GOT3 (cell line): ENCODE results near the gene PRAMEF1.
"Not testable (repeated sequence)": the region's sequence is repeated elsewhere in the genome, so short reads cannot be mapped to it uniquely, and the experiment has no call there.

Experiments
- DNase-seq: peaks from one replicate; lab custom pipeline; 2025; ENCODE audit warnings: mixed read lengths; lab: John Stamatoyannopoulos, UW

The PRAMEF1 gene

GRCh38 chr1:12791097-12791496 lies at the start of gene PRAMEF1:
Gene PRAMEF1 (plus strand): TSS chr1:12791397. CDS start chr1:12793228, 1,831 bp downstream.
- DNase-seq: not testable (repeated sequence)

GRCh38 chr1:12741946-12742345 lies 49.3 kb upstream of the PRAMEF1 start:
- DNase-seq: no peak

- no peak for DNase-seq
These were observed 45.8 kb upstream of the PRAMEF1 start for GRCh38 chr1:12745126-12745991.

- no peak for DNase-seq
These were observed 45.2 kb upstream of the PRAMEF1 start, which contains the start of gene CFAP107 for GRCh38 chr1:12745992-12746323. Gene CFAP107 (plus strand): TSS chr1:12746200. CDS start chr1:12746431, 231 bp downstream.

GRCh38 chr1:12748778-12749355 lies 42.3 kb upstream of the PRAMEF1 start:
- DNase-seq: no peak

- no peak for DNase-seq
These were observed 36.5 kb upstream of the PRAMEF1 start for GRCh38 chr1:12754738-12755137.

GRCh38 chr1:12756273-12756672 lies 34.9 kb upstream of the PRAMEF1 start:
- no peak for DNase-seq

GRCh38 chr1:12756768-12757413 lies 34.3 kb upstream of the PRAMEF1 start:
- DNase-seq: no peak

GRCh38 chr1:12757836-12758235 lies 33.4 kb upstream of the PRAMEF1 start:
- DNase-seq: no peak

GRCh38 chr1:12760256-12760795 lies 30.9 kb upstream of the PRAMEF1 start:
- no peak for DNase-seq

- no peak for DNase-seq
These were observed 29.4 kb upstream of the PRAMEF1 start for GRCh38 chr1:12761781-12762180.

GRCh38 chr1:12762766-12763165 lies 28.4 kb upstream of the PRAMEF1 start:
- DNase-seq: no peak

- DNase-seq: no peak
These were observed 27.7 kb upstream of the PRAMEF1 start for GRCh38 chr1:12763479-12763878.

GRCh38 chr1:12764016-12764415 lies 27.2 kb upstream of the PRAMEF1 start:
- no peak for DNase-seq

- DNase-seq: no peak
These were observed 22.2 kb upstream of the PRAMEF1 start for GRCh38 chr1:12769031-12769430.

GRCh38 chr1:12769976-12770505 lies 21.2 kb upstream of the PRAMEF1 start:
- DNase-seq: no peak

GRCh38 chr1:12770620-12771019 lies 20.6 kb upstream of the PRAMEF1 start:
- no peak for DNase-seq

GRCh38 chr1:12771186-12771585 lies 20.0 kb upstream of the PRAMEF1 start:
- DNase-seq: no peak

- DNase-seq: no peak
These were observed 18.7 kb upstream of the PRAMEF1 start for GRCh38 chr1:12772520-12772919.

- DNase-seq: no peak
These were observed 17.8 kb upstream of the PRAMEF1 start, which contains the start of gene PRAMEF12 for GRCh38 chr1:12773438-12773837. Gene PRAMEF12 (plus strand): TSS chr1:12773738. CDS start chr1:12774868, 1,130 bp downstream.

GRCh38 chr1:12774801-12775345 lies 16.3 kb upstream of the PRAMEF1 start:
- no peak for DNase-seq

GRCh38 chr1:12775443-12775842 lies 15.8 kb upstream of the PRAMEF1 start:
- DNase-seq: no peak
